Stimulated activated CD8-positive, alpha-beta memory T cell treated with anti-CD3 and anti-CD28 coated beads, Interleukin-7, amount 100 ng/mL, for 48 hours (primary cell): Measurements from ENCODE around the gene GPR31.

Experiments used
- DNase-seq, 2 donors: peaks; one replicate each; pipeline ENCODE4 v3.0.0-alpha.2; 2020; ENCODE audit warnings: low read depth in 1 of 2; ENCODE audit errors: extremely low read depth in 1 of 2

Gene GPR31

DNA sequence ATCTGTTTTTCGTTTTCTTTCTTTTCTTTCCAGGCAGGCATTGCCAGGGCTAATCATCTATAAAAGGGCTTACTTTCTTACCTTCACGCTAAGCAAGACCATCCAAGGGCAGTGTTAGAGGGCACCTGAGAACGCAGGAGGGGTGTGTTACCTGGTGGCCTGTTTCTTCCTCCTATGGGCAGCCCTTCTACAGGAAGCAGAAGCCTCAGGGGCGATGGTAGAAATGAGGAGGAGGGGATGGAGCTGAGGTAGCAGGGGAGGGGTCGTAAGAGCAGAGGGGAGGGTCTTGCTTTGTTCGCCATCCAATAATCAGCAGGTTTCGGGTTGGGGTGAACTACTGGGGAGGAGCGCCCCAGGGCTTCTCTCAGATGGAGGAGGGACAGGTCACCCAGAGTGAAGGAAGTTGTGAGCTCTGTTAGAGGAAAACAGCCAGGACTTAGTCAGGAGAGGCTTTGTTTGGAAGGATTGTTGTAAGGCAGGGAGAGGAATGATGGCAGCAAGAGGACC is 36.4 kb downstream of the GPR31 start:
- no peak for DNase-seq

DNA sequence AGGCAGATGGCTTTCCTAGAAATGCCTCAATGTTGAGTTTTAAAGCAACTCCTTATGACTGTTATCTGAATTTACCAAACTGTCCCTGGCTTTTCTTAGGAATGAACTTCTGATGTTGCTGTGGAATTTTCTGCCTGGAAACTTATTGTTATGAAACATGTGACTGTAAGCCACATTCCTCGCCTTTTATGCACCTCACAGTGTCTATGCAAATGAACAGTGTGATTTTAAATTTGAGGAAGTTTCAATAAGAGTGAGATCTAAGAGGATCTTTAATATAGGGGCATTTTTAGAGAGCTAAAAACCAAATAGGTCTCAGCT is 37.2 kb downstream of the GPR31 start:
- DNase-seq: no peak

- DNase-seq: no peak
Measured at GRCh38 chr6:167119670-167120582, 37.9 kb downstream of the GPR31 start.

DNA sequence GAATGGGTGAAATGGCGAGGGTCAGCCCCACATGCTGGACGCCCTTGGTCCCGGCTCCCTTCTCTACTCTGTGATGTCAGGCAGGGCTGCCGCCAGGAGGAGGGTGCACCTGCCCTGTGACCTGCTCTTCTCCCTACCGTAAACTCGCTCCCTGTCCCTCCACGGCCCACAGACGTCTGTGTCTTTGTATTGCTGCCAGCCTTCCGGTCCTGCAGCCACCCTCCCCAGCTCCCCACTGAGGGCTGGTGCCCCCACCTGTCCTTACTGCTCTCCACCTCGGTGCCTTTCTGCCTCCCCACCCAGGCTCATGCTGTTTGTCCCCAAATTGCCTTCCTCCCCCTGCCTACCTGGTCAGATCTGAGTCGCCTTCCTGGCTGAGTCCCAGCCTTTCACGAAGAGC is 38.9 kb downstream of the GPR31 start:
- DNase-seq: no peak

- DNase-seq: no peak
Measured at GRCh38 chr6:167118006-167118405, 39.8 kb downstream of the GPR31 start.

DNA sequence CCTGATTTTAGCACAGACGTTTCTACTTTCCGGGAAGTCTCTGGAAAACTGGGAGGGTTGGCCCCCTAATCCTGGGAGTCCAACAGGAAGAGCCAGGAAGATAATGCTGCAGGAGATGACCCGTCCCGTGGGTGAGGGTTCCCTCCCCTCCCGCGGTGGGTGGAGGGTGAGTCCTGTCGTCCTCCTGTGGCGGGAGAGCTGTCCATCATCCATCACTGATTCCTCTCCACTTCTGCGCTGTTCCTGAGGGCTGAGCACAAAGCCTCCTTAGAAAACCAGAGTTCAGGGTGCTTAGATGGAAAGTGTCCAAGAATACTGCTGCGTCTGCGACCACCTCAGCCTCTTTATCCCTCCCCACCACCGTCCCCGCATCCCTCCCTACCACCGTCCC is 40.9 kb downstream of the GPR31 start:
- no peak for DNase-seq

GRCh38 chr6:167116109-167116837 is 41.5 kb downstream of the GPR31 start:
- no peak for DNase-seq

DNA sequence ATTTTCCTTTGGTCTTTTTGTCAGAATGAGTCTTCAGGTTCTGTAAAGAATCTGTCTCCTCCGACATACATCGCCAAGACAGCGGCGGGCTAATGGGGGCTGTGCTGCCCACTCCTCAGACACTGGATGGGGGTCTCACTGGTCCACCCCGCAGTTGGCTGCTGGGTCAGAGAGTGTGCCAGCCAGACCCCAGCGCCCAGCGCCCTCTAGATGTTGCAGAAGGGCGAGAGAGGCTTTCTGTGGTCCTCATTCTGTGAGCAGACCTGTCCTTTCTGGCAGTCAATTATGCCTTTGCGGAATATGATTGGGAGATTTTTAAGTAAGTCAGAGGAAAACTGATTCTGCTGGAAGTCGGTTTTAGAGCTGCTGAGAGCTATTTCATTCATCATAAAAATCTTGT is 42.7 kb downstream of the GPR31 start:
- DNase-seq: no peak

DNA sequence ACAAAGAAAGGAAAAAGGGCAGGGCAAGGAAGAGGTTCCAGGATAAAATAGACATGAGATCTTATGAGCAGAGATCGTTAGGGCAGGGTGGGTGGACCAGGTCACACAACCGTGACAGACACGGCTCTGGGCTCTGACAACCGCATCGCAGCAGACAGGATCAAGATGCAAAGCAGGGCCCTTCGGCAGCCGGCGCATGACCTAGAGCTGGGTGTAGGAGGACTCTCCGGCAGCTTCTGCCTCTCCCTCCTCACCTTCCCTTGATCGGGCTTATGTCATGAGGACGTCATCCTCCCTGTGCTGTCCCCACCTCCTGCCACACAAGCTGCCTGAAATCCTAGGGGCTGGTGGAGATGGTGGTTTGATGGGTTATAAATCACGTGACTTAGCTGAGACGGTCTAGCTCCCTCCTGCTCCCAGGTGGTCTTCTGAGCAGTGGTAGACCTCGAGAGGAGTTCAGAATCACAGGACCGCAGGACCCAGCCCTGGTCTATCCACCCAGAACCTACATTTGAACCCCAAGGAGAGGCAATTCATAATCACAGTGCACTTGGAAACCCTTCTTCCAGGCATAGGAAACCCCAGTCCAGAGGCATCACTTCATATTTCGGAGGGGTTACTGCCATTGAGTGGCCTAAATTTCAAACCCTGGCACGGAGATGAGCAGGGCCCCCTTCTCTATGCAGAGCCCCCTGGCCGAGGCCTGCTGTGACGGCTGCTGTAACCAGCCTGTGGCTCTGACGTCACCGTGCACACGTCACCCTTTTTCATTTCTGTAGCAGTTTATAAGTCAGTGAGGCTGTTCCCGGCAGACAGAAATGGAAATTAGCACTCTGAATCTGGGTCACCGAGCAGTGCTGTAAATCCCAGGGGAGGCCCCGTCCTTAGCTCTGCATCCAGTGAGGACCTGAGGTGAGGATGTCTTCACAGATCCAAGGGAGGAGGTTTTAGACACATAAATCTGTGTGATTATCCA is 43.6 kb downstream of the GPR31 start:
- peak in 1 of 2 donors; percentile 21 for DNase-seq

DNA sequence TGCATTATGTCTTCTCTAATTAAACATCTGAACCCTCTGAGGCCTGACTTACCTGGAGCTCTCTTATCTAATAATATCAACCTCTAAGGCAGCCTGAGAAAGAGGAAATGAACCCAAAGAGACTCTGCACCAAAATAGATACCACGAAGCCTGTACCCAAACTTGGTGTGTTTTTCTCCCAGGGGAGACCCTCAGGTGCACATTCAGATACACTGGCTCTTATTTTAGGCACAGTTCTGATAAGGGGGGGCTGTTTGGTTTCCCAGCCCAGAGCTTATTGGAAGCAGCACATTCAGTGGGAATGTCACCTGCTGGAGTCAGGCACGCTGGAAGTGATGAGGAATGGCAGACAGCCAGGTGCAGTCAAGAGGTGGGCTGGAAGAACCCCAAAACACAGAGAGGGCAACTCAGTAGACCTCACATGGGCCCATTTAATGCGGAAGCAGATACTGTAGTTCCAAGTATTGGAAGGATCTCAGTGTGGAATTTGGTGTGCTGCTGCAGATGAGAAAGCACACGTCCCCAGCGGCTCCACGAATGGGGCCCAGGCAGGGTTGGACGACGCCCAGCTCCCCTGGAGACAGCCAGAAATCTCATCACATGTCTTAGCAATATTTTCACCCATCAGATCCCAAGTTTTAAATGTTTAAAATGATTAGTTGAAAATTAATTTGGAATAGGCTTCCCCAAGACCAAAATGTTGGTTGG is 44.6 kb downstream of the GPR31 start:
- no peak for DNase-seq

DNA sequence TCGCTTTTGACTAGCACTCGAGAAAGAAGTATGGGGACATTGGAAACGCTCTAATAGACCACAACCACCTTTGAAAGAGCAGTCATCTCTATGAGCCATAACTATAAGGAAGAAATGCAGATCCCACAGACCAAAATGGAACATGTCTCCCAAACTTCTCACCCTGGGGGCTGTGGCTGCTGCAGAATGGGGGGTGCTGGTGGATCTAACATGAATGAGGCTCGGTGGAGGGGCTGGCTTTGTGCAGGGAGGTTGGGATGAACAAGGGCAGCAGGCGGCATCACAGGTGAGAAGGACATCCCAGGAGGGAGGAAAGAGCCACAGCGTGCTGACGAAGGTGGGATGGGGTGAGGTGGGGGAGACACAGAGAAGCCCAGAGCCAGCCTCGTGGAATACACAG is 45.4 kb downstream of the GPR31 start:
- no peak for DNase-seq

DNA sequence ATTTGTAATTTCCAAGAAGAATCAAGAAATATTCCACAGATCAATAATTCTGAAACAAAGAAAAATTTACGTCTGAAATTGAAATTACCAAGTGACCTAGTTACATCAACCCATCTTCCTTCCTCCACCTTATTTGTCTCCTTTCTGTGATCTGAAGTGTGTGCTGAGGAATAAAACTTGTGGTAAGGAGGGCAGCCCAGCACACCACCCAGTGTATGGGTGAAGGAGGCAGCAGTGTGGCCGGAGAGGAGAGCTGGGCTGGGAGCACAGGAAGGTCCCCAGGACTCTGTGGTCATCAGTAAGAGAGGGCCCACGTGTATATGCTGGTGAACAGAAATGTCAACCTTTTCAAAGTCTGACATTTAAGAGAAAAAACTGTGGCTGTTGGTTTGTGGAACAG is 46.2 kb downstream of the GPR31 start:
- DNase-seq: no peak

DNA sequence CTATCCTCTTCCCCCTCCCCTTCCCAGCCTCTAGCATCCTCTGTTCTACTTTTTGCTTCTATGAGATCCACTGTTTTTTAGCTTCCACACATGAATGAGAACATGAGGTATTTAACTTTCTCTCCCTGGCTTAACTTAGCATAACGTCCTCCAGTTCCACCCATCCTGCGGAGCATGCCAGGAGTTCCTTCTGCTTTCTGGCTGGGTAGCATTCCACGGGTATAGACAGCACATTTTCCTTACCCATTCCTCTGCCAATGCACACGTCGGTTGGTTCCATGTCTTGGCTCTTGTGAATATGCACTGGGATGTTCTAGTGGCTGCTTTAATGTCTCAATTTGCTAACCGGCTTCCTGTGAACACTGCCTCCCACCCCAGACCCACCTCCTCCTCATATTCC is 48.1 kb downstream of the GPR31 start:
- DNase-seq: no peak

DNA sequence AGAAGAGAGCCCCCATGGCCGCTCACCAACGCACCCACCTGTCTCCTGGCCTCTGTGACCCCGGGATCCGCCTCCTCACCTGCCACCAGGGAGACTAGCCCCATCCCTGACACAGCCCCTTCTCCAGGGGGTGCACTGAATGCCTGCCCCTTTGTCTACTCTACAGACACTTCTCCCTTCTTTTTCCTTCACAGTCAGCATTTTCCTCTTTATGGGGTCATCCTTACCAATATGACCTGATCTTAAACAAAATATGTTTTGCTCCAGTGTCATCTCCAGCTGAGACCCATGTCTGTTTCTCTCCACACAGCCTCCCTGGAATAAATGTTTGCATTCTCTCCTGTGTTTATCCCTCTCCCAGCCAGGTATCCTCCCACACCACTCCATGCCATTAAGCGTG is 49.5 kb downstream of the GPR31 start:
- DNase-seq: no peak

- no peak for DNase-seq
Measured at GRCh38 chr6:167107787-167108186, 50.0 kb downstream of the GPR31 start.

DNA sequence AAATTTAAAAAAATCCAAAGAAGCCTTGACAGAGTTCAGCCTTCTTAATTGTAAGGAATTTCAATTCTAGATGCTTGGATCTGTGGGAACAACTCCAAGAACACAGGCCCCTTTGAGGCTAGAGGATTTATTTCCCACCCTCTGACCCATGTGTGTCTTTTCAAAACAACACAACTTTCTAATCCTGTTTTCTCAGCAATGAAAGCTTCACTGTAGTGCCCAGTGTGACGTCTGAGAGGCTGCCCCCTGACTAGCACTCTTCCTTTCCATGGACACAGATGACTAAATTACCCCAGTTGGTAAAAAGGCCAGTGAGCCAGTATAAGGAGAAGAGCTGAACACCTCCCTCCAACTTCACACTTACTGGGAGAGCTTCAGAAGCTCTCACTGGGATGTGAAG is 51.4 kb downstream of the GPR31 start:
- no peak for DNase-seq
